ENCODE results near the gene ZNF70. TPM values are rescaled to one million over a fixed set of nuclear protein-coding genes. Genes with fewer than 3 reads are reported as not detected.

The ZNF70 gene
- total and polyA plus RNA-seq, 2 of the 4 experiments (the other 2 are of a cell fraction), result 2.3 to 4.3 TPM

GRCh38 chr22:23689414-23689813 is 61.5 kb downstream of the ZNF70 start:
- H3K36me3 ChIP-seq (ENCODE audit: control insufficient read depth, insufficient read depth, low read length), result peaks cover 21% of the 10 kb centered on the region; the same call in 1 of the 2 replicates

More at GRCh38 chr22:23689414-23689813, 61.5 kb downstream of the ZNF70 start:
- Histone ChIP-seq H3K4me2 (ENCODE audit: low read depth, low read length) (no peak overlapping the region), H3K27ac (ENCODE audit: insufficient read depth, low read length) (no peak overlapping the region), H3K9me3 (ENCODE audit: control insufficient read depth, insufficient read depth, low read length) (no peaks in the 10 kb centered on the region), H3K14ac (replicated peaks; ENCODE audit: low read depth, low read length) (no peak overlapping the region), H4K8ac (ENCODE audit: low read depth in 2 of 2, low read length in 2 of 2) (no peak overlapping the region), H3K23ac (ENCODE audit: low read depth, low read length) (no peak overlapping the region), H3K18ac (ENCODE audit: low read depth, low read length) (no peak overlapping the region), H3K79me1 (ENCODE audit: low read depth in 1 of 2, low read length in 2 of 2) (peaks cover 0 to 5% of the 10 kb centered on the region in 2 experiments; a peak in 1 of 4 replicates), H4K20me1 (ENCODE audit: insufficient read depth, low read length) (peaks cover 10% of the 10 kb centered on the region; the same call in 1 of the 2 replicates), H2BK15ac (ENCODE audit: low read depth, low read length) (no peak overlapping the region), H2BK5ac (ENCODE audit: low read depth, low read length, poor library complexity, severe bottlenecking) (no peak overlapping the region), H3K27me3 (ENCODE audit: control insufficient read depth, insufficient read depth, low read length) (no peaks in the 10 kb centered on the region), H3K4ac (ENCODE audit: low read depth, low read length) (no peak overlapping the region), H2AK5ac (ENCODE audit: low read depth, low read length) (no peak overlapping the region), H3K9me1 (ENCODE audit: insufficient read depth, low read length) (peaks cover 22% of the 10 kb centered on the region), H3K4me3 (ENCODE audit: insufficient read depth, low read depth, low read length) (no peak overlapping the region), H3K9ac (ENCODE audit: low read depth, low read length) (no peak overlapping the region), H2BK20ac (ENCODE audit: low read depth, low read length) (no peak overlapping the region), H2BK120ac (ENCODE audit: low read depth, low read length) (no peak overlapping the region), H3K4me1 (ENCODE audit: control insufficient read depth, insufficient read depth, low read length) (no peaks in the 10 kb centered on the region), H2AFZ (replicated peaks; ENCODE audit: low read length, poor library complexity) (no peak overlapping the region), H4K91ac (ENCODE audit: insufficient read depth, low read depth, low read length) (no peak overlapping the region), H3K56ac (ENCODE audit: extremely low read depth, insufficient read depth, low read length) (no peak overlapping the region), H4K5ac (ENCODE audit: low read depth, low read length) (no peak overlapping the region), H2AK9ac (replicated peaks; ENCODE audit: low read depth, low read length, poor library complexity) (no peak overlapping the region)
- DNase-seq (no peak), ATAC-seq (ENCODE audit: low read depth) (no peak)
- dilution Hi-C loops (cut with HindIII; ENCODE audit: low sequenced_read_pairs, unreplicated experiment) (no loop called here), in situ Hi-C loops (cut with MboI; ENCODE audit: low sequenced_read_pairs) (no loop called here), intact Hi-C loops (cut with micrococcal nuclease) (no loop called here)
- BruUV-seq (replicated peaks), result no TSS peak
- TF ChIP-seq POLR2A (IDR thresholded peaks at IDR 0.05; ENCODE audit: low read depth, low read length), result no peak
- TF ChIP-seq BHLHE40 (IDR thresholded peaks at IDR 0.05; ENCODE audit: low read depth, low read length), result no peak
- TF ChIP-seq RCOR1 (IDR thresholded peaks at IDR 0.05; ENCODE audit: insufficient replicate concordance, low read length), result no peak
- TF ChIP-seq SMC3 (IDR thresholded peaks at IDR 0.05; ENCODE audit: low read depth, low read length), result no peak
- POLR2A ChIA-PET (ENCODE audit: unreplicated experiment), result no interaction called here
- WGBS, 2 experiments (ENCODE audit: extremely low coverage in 2 of 2, insufficient read length in 1 of 2), result 80% methylated on average over 1 of the region's 7 CpGs; no CpG with 5 or more reads in 1 of the 2 experiments
- CTCF ChIA-PET, result no interaction called here

Other genes starting within 250 kb of the ZNF70 start
- not detected in 2 replicates for gene IGLL1, start 170.8 kb downstream of the ZNF70 start, total RNA-seq (2012; rRNA removed)
- not detected in 2 replicates for gene IGLL1, start 170.8 kb downstream of the ZNF70 start, polyA plus RNA-seq (2012; rRNA removed)
- under 0.01 TPM in 1 of 2 replicates, not detected in the other for gene DRICH1, start 118.8 kb downstream of the ZNF70 start, total RNA-seq (2012; rRNA removed)
- 0.13 and 0.14 TPM in 2 replicates for gene DRICH1, start 118.8 kb downstream of the ZNF70 start, polyA plus RNA-seq (2012; rRNA removed)
- not detected in 2 replicates for gene RGL4, start 60.1 kb downstream of the ZNF70 start, total RNA-seq (2012; rRNA removed)
- not detected in 2 replicates for gene RGL4, start 60.1 kb downstream of the ZNF70 start, polyA plus RNA-seq (2012; rRNA removed)
- not detected in 2 replicates for gene VPREB3, start 3.3 kb upstream of the ZNF70 start, total RNA-seq (2012; rRNA removed)
- gene VPREB3, start 3.3 kb upstream of the ZNF70 start, polyA plus RNA-seq (2012; rRNA removed), result not detected in 2 replicates
- gene C22orf15, start 11.9 kb upstream of the ZNF70 start, total RNA-seq (2012; rRNA removed), result 1.7 and 2.3 TPM in 2 replicates
- 3.1 and 3.5 TPM in 2 replicates for gene C22orf15, start 11.9 kb upstream of the ZNF70 start, polyA plus RNA-seq (2012; rRNA removed)
- 1.4 and 2.2 TPM in 2 replicates for gene CHCHD10, start 16.9 kb upstream of the ZNF70 start, total RNA-seq (2012; rRNA removed)
- gene CHCHD10, start 16.9 kb upstream of the ZNF70 start, polyA plus RNA-seq (2012; rRNA removed), result 10.8 and 11.2 TPM in 2 replicates
- 1.4 and 2.2 TPM in 2 replicates for gene MMP11, start 21.7 kb upstream of the ZNF70 start, total RNA-seq (2012; rRNA removed)
- 5.9 and 6.0 TPM in 2 replicates for gene MMP11, start 21.7 kb upstream of the ZNF70 start, polyA plus RNA-seq (2012; rRNA removed)
- gene SMARCB1, start 35.9 kb upstream of the ZNF70 start, total RNA-seq (2012; rRNA removed), result 97.5 and 110 TPM in 2 replicates
- gene SMARCB1, start 35.9 kb upstream of the ZNF70 start, polyA plus RNA-seq (2012; rRNA removed), result 157 and 159 TPM in 2 replicates
- gene DERL3, start 87.9 kb upstream of the ZNF70 start, total RNA-seq (2012; rRNA removed), result under 0.01 and 0.18 TPM in 2 replicates
- 0.50 and 0.62 TPM in 2 replicates for gene DERL3, start 87.9 kb upstream of the ZNF70 start, polyA plus RNA-seq (2012; rRNA removed)
- 2.8 and 3.2 TPM in 2 replicates for gene SLC2A11, start 106.8 kb upstream of the ZNF70 start, total RNA-seq (2012; rRNA removed)
- 6.6 and 8.7 TPM in 2 replicates for gene SLC2A11, start 106.8 kb upstream of the ZNF70 start, polyA plus RNA-seq (2012; rRNA removed)
- gene MIF, start 143.3 kb upstream of the ZNF70 start, total RNA-seq (2012; rRNA removed), result 123 and 125 TPM in 2 replicates
- gene MIF, start 143.3 kb upstream of the ZNF70 start, polyA plus RNA-seq (2012; rRNA removed), result 530 and 798 TPM in 2 replicates
- 13.1 and 15.1 TPM in 2 replicates for gene GSTT2B, start 210.1 kb upstream of the ZNF70 start, total RNA-seq (2012; rRNA removed)
- 76.7 and 77.0 TPM in 2 replicates for gene GSTT2B, start 210.1 kb upstream of the ZNF70 start, polyA plus RNA-seq (2012; rRNA removed)
- gene DDTL, start 215.8 kb upstream of the ZNF70 start, total RNA-seq (2012; rRNA removed), result 0.36 and 0.83 TPM in 2 replicates
- gene DDTL, start 215.8 kb upstream of the ZNF70 start, polyA plus RNA-seq (2012; rRNA removed), result 1.5 TPM in 2 replicates
- gene DDT, start 223.3 kb upstream of the ZNF70 start, total RNA-seq (2012; rRNA removed), result 54.8 and 58.9 TPM in 2 replicates
- gene DDT, start 223.3 kb upstream of the ZNF70 start, polyA plus RNA-seq (2012; rRNA removed), result 151 and 221 TPM in 2 replicates
- gene GSTT2, start 229.0 kb upstream of the ZNF70 start, total RNA-seq (2012; rRNA removed), result 1.1 and 1.4 TPM in 2 replicates
- 4.6 and 6.9 TPM in 2 replicates for gene GSTT2, start 229.0 kb upstream of the ZNF70 start, polyA plus RNA-seq (2012; rRNA removed)

Measured in IMR-90 (cell line).